CD4-positive, alpha-beta memory T cell (primary cell): ENCODE data around the gene MXI1. TPM values are rescaled to one million over a fixed set of nuclear protein-coding genes. Genes with fewer than 3 reads are reported as not detected.
A peak's percentile ranks its signal among the peaks of the same experiment; 100 is the strongest.

ENCODE experiments used
- CTCF ChIA-PET: fragments of 350-600 bp; sonication (Branson Sonifier 250); formaldehyde crosslinking; loops from one replicate; lab custom pipeline; 2021; ENCODE audit warnings: inconsistent platforms; ENCODE audit not compliant: partially characterized antibody; lab: Charles Lee
- POLR2A ChIA-PET: fragments of 350-600 bp; sonication (Branson Sonifier 250); formaldehyde crosslinking; loops from one replicate; lab custom pipeline; 2021; ENCODE audit not compliant: partially characterized antibody; lab: Charles Lee
- DNase-seq, 5 donors: peaks; one replicate each; pipeline versions ENCODE4 v3.0.0 to v3.0.0-alpha.2; 2020 to 2022; ENCODE audit warnings: mixed read lengths in 1 of 5
- H3K27ac ChIP-seq: one replicate; pipeline ENCODE4 v1.7.0; 2013; ENCODE audit warnings: low read depth, low read length
- H3K27me3 ChIP-seq: 2 replicates; pipeline ENCODE4 v1.7.0; 2013; ENCODE audit warnings: mild to moderate bottlenecking, low read length, moderate library complexity; ENCODE audit not compliant: insufficient read depth
- H3K36me3 ChIP-seq: 2 replicates; pipeline ENCODE4 v1.7.0; 2013; ENCODE audit warnings: mild to moderate bottlenecking, low read length, moderate library complexity; ENCODE audit not compliant: insufficient read depth
- H3K4me1 ChIP-seq: 2 replicates; pipeline ENCODE4 v1.7.0; 2013; ENCODE audit warnings: mild to moderate bottlenecking, low read length, moderate library complexity; ENCODE audit not compliant: insufficient read depth
- H3K4me3 ChIP-seq, 2 donors: one replicate each; pipeline ENCODE4 v1.7.0; 2013; ENCODE audit warnings: low read length in 2 of 2, mild to moderate bottlenecking in 1 of 2
- H3K9me3 ChIP-seq, 2 donors: one replicate each; pipeline ENCODE4 v1.7.0; 2013; ENCODE audit warnings: low read length in 2 of 2, control low read depth in 1 of 2; ENCODE audit not compliant: control insufficient read depth in 1 of 2
- H3K27ac Mint-ChIP-seq, 7 donors: one replicate each; pipeline ENCODE4 v1.8.0; 2020 to 2021; ENCODE audit warnings: mixed read lengths in 7 of 7, mild to moderate bottlenecking in 6 of 7, inconsistent platforms in 3 of 7, moderate library complexity in 3 of 7
- H3K27me3 Mint-ChIP-seq, 2 donors: one replicate each; pipeline ENCODE4 v1.8.0; 2020 to 2021; ENCODE audit warnings: mixed read lengths in 2 of 2
- H3K36me3 Mint-ChIP-seq, 2 donors: one replicate each; pipeline ENCODE4 v1.8.0; 2020 to 2021; ENCODE audit warnings: mixed read lengths in 2 of 2, inconsistent platforms in 1 of 2, mild to moderate bottlenecking in 1 of 2
- H3K4me1 Mint-ChIP-seq, 4 donors: one replicate each; pipeline ENCODE4 v1.8.0; 2020 to 2021; ENCODE audit warnings: mixed read lengths in 4 of 4, mild to moderate bottlenecking in 1 of 4
- H3K4me3 Mint-ChIP-seq, 8 donors: one replicate each; pipeline ENCODE4 v1.8.0; 2020 to 2021; ENCODE audit warnings: mixed read lengths in 8 of 8, mild to moderate bottlenecking in 7 of 8, moderate library complexity in 6 of 8, inconsistent platforms in 3 of 8
- H3K9me3 Mint-ChIP-seq, 8 donors: one replicate each; pipeline ENCODE4 v1.8.0; 2020 to 2021; ENCODE audit warnings: mixed read lengths in 8 of 8, mild to moderate bottlenecking in 5 of 8, inconsistent platforms in 3 of 8, moderate library complexity in 1 of 8
- intact Hi-C: fragments of 100-400 bp; cut with micrococcal nuclease; formaldehyde crosslinking; loops from one replicate; pipeline ENCODE4 v1.15.1; 2023
- polyA plus RNA-seq, 2 donors: library from polyadenylated mRNA; unstranded; fragments of 300-500 nt; fragmentation: Illumina TruSeq; gene quantifications; one replicate each; pipeline ENCODE4 v1.2.3, GENCODE V29; 2021
- total RNA-seq, 2 experiments: library from RNA; stranded (reverse); gene quantifications; one replicate each; pipeline ENCODE4 v1.2.3, GENCODE V29; 2021

The MXI1 gene
- total and polyA plus RNA-seq, 4 experiments from 2014 or later: 32.1 to 56.6 (median 52.1) TPM

GRCh38 chr10:110258542-110258941 lies 51.1 kb downstream of the MXI1 start:
- H3K9me3 Mint-ChIP-seq: peaks cover 0 to 8% (median 3%) of the 10 kb centered on the region in 8 donors
- intact Hi-C loops: no loop called here
- peaks cover 9 to 22% (median 16%) of the 10 kb centered on the region in 4 donors for H3K4me1 Mint-ChIP-seq
- Histone ChIP-seq H3K27ac (no peak overlapping the region), H3K4me3 (no peak overlapping the region), H3K4me1 (peaks cover 3% of the 10 kb centered on the region), H3K9me3 (no peaks in the 10 kb centered on the region), H3K36me3 (no peaks in the 10 kb centered on the region), H3K27me3 (no peaks in the 10 kb centered on the region)
- no peak overlapping the region for H3K27ac Mint-ChIP-seq
- no peak for DNase-seq
- ChIA-PET POLR2A (interaction anchor here (3.0 kb wide), 1 partner anchor 50 kb away, joined by 12 read pairs; no protein-coding TSS in a partner anchor), CTCF (interaction anchor here (1.1 to 1.7 kb wide), 2 partner anchors 21 to 121 kb away, joined by 4 to 6 read pairs; no protein-coding TSS in a partner anchor)
- H3K4me3 Mint-ChIP-seq: no peak overlapping the region
- H3K36me3 Mint-ChIP-seq: peaks cover 11 to 22% of the 10 kb centered on the region in 2 donors
- no peaks in the 10 kb centered on the region for H3K27me3 Mint-ChIP-seq

GRCh38 chr10:110259317-110259716 lies 51.9 kb downstream of the MXI1 start:
- no peaks in the 10 kb centered on the region for H3K27me3 Mint-ChIP-seq
- H3K27ac Mint-ChIP-seq: no peak overlapping the region
- peaks cover 11 to 20% of the 10 kb centered on the region in 2 donors for H3K36me3 Mint-ChIP-seq
- no peak overlapping the region for H3K4me3 Mint-ChIP-seq
- H3K4me1 Mint-ChIP-seq: peaks cover 5 to 19% (median 9%) of the 10 kb centered on the region in 4 donors
- ChIA-PET CTCF (interaction anchor here (1.1 to 1.7 kb wide), 2 partner anchors 20 to 121 kb away, joined by 4 to 6 read pairs; no protein-coding TSS in a partner anchor), POLR2A (interaction anchor here (3.0 kb wide), 1 partner anchor 51 kb away, joined by 12 read pairs; no protein-coding TSS in a partner anchor)
- intact Hi-C loops: no loop called here
- Histone ChIP-seq H3K4me3 (no peak overlapping the region), H3K27me3 (no peaks in the 10 kb centered on the region), H3K4me1 (peaks cover under 1% of the 10 kb centered on the region), H3K27ac (no peak overlapping the region), H3K36me3 (no peaks in the 10 kb centered on the region), H3K9me3 (no peaks in the 10 kb centered on the region)
- DNase-seq: no peak
- H3K9me3 Mint-ChIP-seq: peaks cover 0 to 8% (median 3%) of the 10 kb centered on the region in 8 donors

DNA sequence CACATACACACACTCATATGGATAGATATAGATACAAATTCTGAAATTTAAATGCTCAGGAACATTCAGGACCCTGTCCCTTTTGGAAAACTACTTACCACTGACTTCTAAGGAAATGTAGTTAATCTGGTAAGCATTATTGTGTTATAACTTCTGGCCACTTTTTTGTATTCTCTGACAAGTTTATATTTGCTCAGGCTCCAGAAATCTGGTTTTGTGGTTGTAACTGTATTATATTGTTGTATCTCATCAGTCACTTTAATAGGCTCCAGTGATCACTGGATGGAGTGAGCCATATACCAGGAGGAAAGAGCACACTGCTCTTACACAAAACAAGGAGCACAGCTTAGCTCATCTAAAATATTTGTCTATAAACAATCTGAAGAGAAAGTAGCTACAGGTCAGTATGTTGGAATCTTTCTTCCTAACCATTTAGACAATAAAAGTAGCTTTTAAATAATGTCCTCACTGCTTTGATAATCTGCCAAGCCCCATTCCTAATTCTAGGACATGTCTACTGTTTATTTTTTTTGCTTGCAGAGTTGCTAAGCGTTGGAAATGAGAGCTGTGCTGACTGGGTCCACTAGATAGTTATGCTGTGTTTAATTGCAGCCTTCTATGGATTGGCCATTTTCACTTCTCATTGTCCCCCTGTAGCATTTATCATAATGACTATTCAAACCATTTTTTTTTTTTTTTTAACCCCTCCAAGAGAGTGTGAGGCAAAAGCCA lies 53.5 kb downstream of the MXI1 start:
- Mint-ChIP-seq H3K27ac (no peak overlapping the region), H3K9me3 (peaks cover 0 to 1% (median under 1%) of the 10 kb centered on the region in 8 donors), H3K36me3 (peaks cover under 1 to 5% of the 10 kb centered on the region in 2 donors), H3K4me3 (no peak overlapping the region), H3K4me1 (peaks cover 0 to 20% (median 4%) of the 10 kb centered on the region in 4 donors), H3K27me3 (no peaks in the 10 kb centered on the region)
- H3K27me3 ChIP-seq: no peaks in the 10 kb centered on the region
- no peak overlapping the region for H3K4me3 ChIP-seq
- H3K4me1 ChIP-seq: no peaks in the 10 kb centered on the region
- H3K9me3 ChIP-seq: no peaks in the 10 kb centered on the region
- CTCF ChIA-PET: interaction anchor here (0.9 to 1.4 kb wide), 4 partner anchors 9 to 53 kb away, joined by 3 read pairs; partner anchors contain the start of gene MXI1
- POLR2A ChIA-PET: interaction anchor here (0.9 to 1.5 kb wide), 2 partner anchors 14 to 52 kb away, joined by 4 to 7 read pairs; no protein-coding TSS in a partner anchor
- no peak overlapping the region for H3K27ac ChIP-seq
- intact Hi-C loops: no loop called here
- no peaks in the 10 kb centered on the region for H3K36me3 ChIP-seq
- DNase-seq: no peak

- CTCF ChIA-PET: interaction anchor here (1.3 kb wide), 1 partner anchor 16 kb away, joined by 5 read pairs; no protein-coding TSS in a partner anchor
- no peak overlapping the region for H3K4me3 ChIP-seq
- POLR2A ChIA-PET: interaction anchor here (0.6 to 2.2 kb wide), 4 partner anchors 52 to 125 kb away, joined by 3 to 6 read pairs (median 4); no protein-coding TSS in a partner anchor
Measured at GRCh38 chr10:110263164-110263563, 55.8 kb downstream of the MXI1 start.

GRCh38 chr10:110265573-110266193 lies 58.3 kb downstream of the MXI1 start:
- no peaks in the 10 kb centered on the region for H3K27me3 ChIP-seq
- Mint-ChIP-seq H3K9me3 (no peaks in the 10 kb centered on the region), H3K27me3 (no peaks in the 10 kb centered on the region), H3K36me3 (no peaks in the 10 kb centered on the region), H3K27ac (no peak overlapping the region), H3K4me3 (no peak overlapping the region), H3K4me1 (peaks cover 19 to 52% (median 30%) of the 10 kb centered on the region in 4 donors)
- POLR2A ChIA-PET: no interaction called here
- no peak overlapping the region for H3K4me3 ChIP-seq
- peaks cover 26% of the 10 kb centered on the region for H3K4me1 ChIP-seq
- CTCF ChIA-PET: interaction anchor here (0.8 kb wide), 1 partner anchor 10 kb away, joined by 3 read pairs; no protein-coding TSS in a partner anchor
- H3K27ac ChIP-seq: no peak overlapping the region
- no peak for DNase-seq
- intact Hi-C loops: no loop called here
- H3K36me3 ChIP-seq: no peaks in the 10 kb centered on the region
- no peaks in the 10 kb centered on the region for H3K9me3 ChIP-seq

More at GRCh38 chr10:110263164-110263563, 55.8 kb downstream of the MXI1 start:
- no peaks in the 10 kb centered on the region for H3K27me3 ChIP-seq
- H3K27ac ChIP-seq: no peak overlapping the region
- Mint-ChIP-seq H3K27ac (no peak overlapping the region), H3K9me3 (no peaks in the 10 kb centered on the region), H3K4me3 (no peak overlapping the region), H3K36me3 (no peaks in the 10 kb centered on the region), H3K27me3 (no peaks in the 10 kb centered on the region), H3K4me1 (peaks cover 5 to 27% (median 12%) of the 10 kb centered on the region in 4 donors)
- H3K4me1 ChIP-seq: peaks cover 4% of the 10 kb centered on the region
- H3K36me3 ChIP-seq: no peaks in the 10 kb centered on the region
- intact Hi-C loops: no loop called here
- no peak for DNase-seq
- no peaks in the 10 kb centered on the region for H3K9me3 ChIP-seq

DNA sequence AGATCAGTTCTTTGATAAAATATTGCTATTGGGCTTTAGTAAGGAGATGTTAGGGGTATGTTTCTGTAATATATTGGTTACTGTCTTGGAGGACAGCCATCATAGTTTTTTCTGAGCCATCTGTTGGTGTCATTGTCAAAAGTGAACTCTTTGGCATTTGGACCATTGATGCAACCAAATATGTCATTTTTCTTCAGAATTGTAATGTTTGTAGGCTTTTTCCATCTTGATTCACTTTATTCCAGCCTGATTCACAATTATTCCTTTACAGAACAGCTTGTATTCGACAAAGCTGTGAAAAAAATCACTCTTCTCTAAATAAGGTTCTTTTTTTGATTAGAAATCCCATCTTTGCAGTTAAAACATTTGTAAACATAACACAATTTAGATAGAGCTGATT lies 59.9 kb downstream of the MXI1 start:
- intact Hi-C loops: no loop called here
- no peak overlapping the region for H3K4me3 ChIP-seq
- H3K9me3 ChIP-seq: no peaks in the 10 kb centered on the region
- Mint-ChIP-seq H3K36me3 (no peaks in the 10 kb centered on the region), H3K9me3 (no peaks in the 10 kb centered on the region), H3K27ac (peak overlapping the region in 1 of 7 donors; percentile 22), H3K27me3 (no peaks in the 10 kb centered on the region), H3K4me3 (no peak overlapping the region), H3K4me1 (peaks cover 21 to 62% (median 38%) of the 10 kb centered on the region in 4 donors)
- ChIA-PET POLR2A (no interaction called here), CTCF (no interaction called here)
- no peaks in the 10 kb centered on the region for H3K36me3 ChIP-seq
- H3K27me3 ChIP-seq: no peaks in the 10 kb centered on the region
- no peak for DNase-seq
- peaks cover 26% of the 10 kb centered on the region for H3K4me1 ChIP-seq
- H3K27ac ChIP-seq: no peak overlapping the region
